ENCODE measurements around the gene FOXG1.

Gene FOXG1

GRCh38 chr14:28756269-28756883 is 10.2 kb upstream of the FOXG1 start:
- Histone ChIP-seq H3K4me3 (replicated peaks; ENCODE audit: insufficient read depth, low read length) (no peak overlapping the region), H3K27ac (replicated peaks) (no peak overlapping the region), H3K27me3 (ENCODE audit: insufficient read depth, poor library complexity, severe bottlenecking) (peaks cover 54% of the 10 kb centered on the region)
- no peak for DNase-seq (ENCODE audit: low read depth in 1 of 2, low spot score in 1 of 2)
- TF ChIP-seq, protein P1, sequence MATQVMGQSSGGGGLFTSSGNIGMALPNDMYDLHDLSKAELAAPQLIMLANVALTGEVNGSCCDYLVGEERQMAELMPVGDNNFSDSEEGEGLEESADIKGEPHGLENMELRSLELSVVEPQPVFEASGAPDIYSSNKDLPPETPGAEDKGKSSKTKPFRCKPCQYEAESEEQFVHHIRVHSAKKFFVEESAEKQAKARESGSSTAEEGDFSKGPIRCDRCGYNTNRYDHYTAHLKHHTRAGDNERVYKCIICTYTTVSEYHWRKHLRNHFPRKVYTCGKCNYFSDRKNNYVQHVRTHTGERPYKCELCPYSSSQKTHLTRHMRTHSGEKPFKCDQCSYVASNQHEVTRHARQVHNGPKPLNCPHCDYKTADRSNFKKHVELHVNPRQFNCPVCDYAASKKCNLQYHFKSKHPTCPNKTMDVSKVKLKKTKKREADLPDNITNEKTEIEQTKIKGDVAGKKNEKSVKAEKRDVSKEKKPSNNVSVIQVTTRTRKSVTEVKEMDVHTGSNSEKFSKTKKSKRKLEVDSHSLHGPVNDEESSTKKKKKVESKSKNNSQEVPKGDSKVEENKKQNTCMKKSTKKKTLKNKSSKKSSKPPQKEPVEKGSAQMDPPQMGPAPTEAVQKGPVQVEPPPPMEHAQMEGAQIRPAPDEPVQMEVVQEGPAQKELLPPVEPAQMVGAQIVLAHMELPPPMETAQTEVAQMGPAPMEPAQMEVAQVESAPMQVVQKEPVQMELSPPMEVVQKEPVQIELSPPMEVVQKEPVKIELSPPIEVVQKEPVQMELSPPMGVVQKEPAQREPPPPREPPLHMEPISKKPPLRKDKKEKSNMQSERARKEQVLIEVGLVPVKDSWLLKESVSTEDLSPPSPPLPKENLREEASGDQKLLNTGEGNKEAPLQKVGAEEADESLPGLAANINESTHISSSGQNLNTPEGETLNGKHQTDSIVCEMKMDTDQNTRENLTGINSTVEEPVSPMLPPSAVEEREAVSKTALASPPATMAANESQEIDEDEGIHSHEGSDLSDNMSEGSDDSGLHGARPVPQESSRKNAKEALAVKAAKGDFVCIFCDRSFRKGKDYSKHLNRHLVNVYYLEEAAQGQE (IDR thresholded peaks at IDR 0.05; ENCODE audit: insufficient replicate concordance, low read depth) = no peak
- TF ChIP-seq SPI1 (IDR thresholded peaks at IDR 0.05; ENCODE audit: borderline replicate concordance, low read depth) (no peak), POLR2AphosphoS5 (IDR thresholded peaks at IDR 0.05; ENCODE audit: low read depth) (no peak), GABPA (IDR thresholded peaks at IDR 0.05; ENCODE audit: low read depth) (no peak)
- TF ChIP-seq, protein P2, sequence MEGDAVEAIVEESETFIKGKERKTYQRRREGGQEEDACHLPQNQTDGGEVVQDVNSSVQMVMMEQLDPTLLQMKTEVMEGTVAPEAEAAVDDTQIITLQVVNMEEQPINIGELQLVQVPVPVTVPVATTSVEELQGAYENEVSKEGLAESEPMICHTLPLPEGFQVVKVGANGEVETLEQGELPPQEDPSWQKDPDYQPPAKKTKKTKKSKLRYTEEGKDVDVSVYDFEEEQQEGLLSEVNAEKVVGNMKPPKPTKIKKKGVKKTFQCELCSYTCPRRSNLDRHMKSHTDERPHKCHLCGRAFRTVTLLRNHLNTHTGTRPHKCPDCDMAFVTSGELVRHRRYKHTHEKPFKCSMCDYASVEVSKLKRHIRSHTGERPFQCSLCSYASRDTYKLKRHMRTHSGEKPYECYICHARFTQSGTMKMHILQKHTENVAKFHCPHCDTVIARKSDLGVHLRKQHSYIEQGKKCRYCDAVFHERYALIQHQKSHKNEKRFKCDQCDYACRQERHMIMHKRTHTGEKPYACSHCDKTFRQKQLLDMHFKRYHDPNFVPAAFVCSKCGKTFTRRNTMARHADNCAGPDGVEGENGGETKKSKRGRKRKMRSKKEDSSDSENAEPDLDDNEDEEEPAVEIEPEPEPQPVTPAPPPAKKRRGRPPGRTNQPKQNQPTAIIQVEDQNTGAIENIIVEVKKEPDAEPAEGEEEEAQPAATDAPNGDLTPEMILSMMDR (IDR thresholded peaks at IDR 0.05; ENCODE audit: insufficient read depth, low read length) = no peak

DNA sequence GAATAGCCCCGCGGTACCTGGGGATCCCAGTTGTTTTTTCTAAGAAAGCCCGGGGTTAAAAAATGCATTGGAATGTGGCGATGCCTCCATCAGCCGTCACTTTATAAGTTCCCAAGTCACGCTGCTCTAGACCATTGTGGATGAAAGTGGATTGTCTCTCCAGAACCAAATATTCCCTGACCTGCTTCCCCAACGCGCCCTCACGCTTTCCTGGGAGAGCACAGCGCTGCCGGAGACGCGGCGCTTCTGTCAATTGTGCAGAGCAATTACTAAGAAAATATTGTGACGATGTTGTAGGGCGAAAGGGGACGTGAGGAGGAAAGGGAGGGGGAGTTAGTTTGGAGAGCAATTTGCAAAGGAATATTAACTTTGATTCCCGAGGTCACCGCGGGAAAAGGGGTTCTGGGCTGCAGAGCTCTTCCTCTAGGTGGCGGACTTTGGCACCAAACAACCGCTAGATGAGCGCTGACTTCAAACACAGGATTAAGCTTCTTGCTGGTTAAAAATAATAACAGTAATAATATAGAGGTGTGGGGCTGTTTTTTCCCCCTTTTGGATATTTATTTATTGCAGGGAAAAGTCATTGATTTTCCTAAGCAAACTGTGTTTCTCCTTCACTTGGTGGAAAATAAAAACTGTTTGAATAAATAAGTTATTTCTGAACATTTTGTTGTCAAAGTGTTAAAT is 9.6 kb upstream of the FOXG1 start:
- peak in 1 of 2 experiments; percentile 14 for DNase-seq (ENCODE audit: low read depth in 1 of 2, low spot score in 1 of 2)
- Histone ChIP-seq H3K27me3 (ENCODE audit: insufficient read depth, poor library complexity, severe bottlenecking) (peaks cover 60% of the 10 kb centered on the region), H3K27ac (replicated peaks) (no peak overlapping the region), H3K4me3 (replicated peaks; ENCODE audit: insufficient read depth, low read length) (no peak overlapping the region)
- TF ChIP-seq, protein P2 (IDR thresholded peaks at IDR 0.05; ENCODE audit: insufficient read depth, low read length) = peak; percentile 47
- no peak for TF ChIP-seq GABPA (IDR thresholded peaks at IDR 0.05; ENCODE audit: low read depth)
- no peak for TF ChIP-seq SPI1 (IDR thresholded peaks at IDR 0.05; ENCODE audit: borderline replicate concordance, low read depth)
- TF ChIP-seq POLR2AphosphoS5 (IDR thresholded peaks at IDR 0.05; ENCODE audit: low read depth) = no peak

- no peak for TF ChIP-seq GABPA (IDR thresholded peaks at IDR 0.05; ENCODE audit: low read depth)
- no peak for TF ChIP-seq POLR2AphosphoS5 (IDR thresholded peaks at IDR 0.05; ENCODE audit: low read depth)
- TF ChIP-seq SPI1 (IDR thresholded peaks at IDR 0.05; ENCODE audit: borderline replicate concordance, low read depth) = no peak
- TF ChIP-seq, protein P2 (IDR thresholded peaks at IDR 0.05; ENCODE audit: insufficient read depth, low read length) = no peak
- TF ChIP-seq, protein P1 (IDR thresholded peaks at IDR 0.05; ENCODE audit: insufficient replicate concordance, low read depth) = no peak
- Histone ChIP-seq H3K27ac (replicated peaks) (no peak overlapping the region), H3K27me3 (ENCODE audit: insufficient read depth, poor library complexity, severe bottlenecking) (peaks cover 68% of the 10 kb centered on the region), H3K4me3 (replicated peaks; ENCODE audit: insufficient read depth, low read length) (no peak overlapping the region)
- DNase-seq (ENCODE audit: low read depth in 1 of 2, low spot score in 1 of 2) = no peak
Observed at GRCh38 chr14:28757786-28758185, 8.8 kb upstream of the FOXG1 start.
